Measurements from ENCODE around the gene ELOA. TPM values are rescaled to one million over a fixed set of nuclear protein-coding genes. Genes with fewer than 3 reads are reported as not detected.

ELOA gene
- total and polyA plus RNA-seq, 9 of the 15 experiments (the other 6 are each of a cell fraction or from before 2014, with no cell fraction given): 31.9 to 98.6 (median 61.3) TPM

DNA sequence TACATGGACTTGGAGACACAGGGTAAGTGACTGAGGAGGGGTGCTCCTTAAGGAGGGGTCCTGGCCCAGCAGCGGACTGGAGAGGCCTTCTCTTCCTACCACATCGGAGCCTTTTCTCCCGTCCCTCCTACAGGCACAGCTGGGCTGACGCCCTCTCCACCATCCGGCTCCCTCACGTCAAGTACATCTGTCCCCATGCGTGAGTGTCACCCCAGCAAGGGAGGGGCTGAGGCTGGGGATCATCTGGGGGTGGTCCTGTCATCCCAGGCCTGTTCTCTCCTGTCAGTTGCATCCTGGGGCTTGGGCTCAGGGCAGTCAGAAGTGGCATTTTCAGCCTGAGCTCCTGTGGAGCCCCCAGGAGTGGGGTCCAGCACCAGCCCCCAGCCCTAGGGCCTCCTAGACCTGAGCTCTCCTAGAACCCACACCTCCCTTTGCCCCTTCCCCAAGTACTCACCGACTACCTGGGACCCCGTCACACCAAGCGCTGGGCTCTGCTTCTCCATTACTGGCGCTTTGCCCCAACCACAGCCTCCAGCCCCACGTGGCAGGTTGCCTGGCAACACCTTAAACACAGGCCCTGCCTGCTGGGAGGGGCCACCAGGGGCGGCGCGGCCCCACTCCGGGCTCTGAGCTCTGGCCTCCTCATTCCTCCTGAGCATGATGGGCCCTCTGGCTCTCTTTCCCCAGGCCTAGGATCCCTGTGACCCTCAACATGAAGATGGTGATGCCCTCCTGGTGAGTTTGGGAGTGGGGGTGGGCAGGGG is 49.9 kb downstream of the ELOA start (continued):
- peak; percentile 75 for TF ChIP-seq RBM22 (IDR thresholded peaks at IDR 0.05; ENCODE audit: low read depth, low read length, poor library complexity, severe bottlenecking)
- TF ChIP-seq RAD51 (IDR thresholded peaks at IDR 0.05; ENCODE audit: borderline replicate concordance, low read depth): peak; percentile 38; the same call in 1 of the 2 replicates
- TF ChIP-seq HMG20A (CRISPR knock-in tag; conservative IDR thresholded peaks at IDR 0.05): no peak
- TF ChIP-seq, protein P1, sequence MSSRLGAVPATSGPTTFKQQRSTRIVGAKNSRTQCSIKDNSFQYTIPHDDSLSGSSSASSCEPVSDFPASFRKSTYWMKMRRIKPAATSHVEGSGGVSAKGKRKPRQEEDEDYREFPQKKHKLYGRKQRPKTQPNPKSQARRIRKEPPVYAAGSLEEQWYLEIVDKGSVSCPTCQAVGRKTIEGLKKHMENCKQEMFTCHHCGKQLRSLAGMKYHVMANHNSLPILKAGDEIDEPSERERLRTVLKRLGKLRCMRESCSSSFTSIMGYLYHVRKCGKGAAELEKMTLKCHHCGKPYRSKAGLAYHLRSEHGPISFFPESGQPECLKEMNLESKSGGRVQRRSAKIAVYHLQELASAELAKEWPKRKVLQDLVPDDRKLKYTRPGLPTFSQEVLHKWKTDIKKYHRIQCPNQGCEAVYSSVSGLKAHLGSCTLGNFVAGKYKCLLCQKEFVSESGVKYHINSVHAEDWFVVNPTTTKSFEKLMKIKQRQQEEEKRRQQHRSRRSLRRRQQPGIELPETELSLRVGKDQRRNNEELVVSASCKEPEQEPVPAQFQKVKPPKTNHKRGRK (tag; IDR thresholded peaks at IDR 0.05): no peak
- peak; percentile 34; the same call in 1 of the 2 replicates for TF ChIP-seq POLR2A (conservative IDR thresholded peaks at IDR 0.05)
- TF ChIP-seq CBFA2T3 (IDR thresholded peaks at IDR 0.05): no peak
- 0 out of 2 replicates have a peak, but pooled peaks have one; percentile 12 for TF ChIP-seq ZBTB7A (IDR thresholded peaks at IDR 0.05; ENCODE audit: borderline replicate concordance, control insufficient read depth, low read depth, low read length)
- TF ChIP-seq, protein P2, sequence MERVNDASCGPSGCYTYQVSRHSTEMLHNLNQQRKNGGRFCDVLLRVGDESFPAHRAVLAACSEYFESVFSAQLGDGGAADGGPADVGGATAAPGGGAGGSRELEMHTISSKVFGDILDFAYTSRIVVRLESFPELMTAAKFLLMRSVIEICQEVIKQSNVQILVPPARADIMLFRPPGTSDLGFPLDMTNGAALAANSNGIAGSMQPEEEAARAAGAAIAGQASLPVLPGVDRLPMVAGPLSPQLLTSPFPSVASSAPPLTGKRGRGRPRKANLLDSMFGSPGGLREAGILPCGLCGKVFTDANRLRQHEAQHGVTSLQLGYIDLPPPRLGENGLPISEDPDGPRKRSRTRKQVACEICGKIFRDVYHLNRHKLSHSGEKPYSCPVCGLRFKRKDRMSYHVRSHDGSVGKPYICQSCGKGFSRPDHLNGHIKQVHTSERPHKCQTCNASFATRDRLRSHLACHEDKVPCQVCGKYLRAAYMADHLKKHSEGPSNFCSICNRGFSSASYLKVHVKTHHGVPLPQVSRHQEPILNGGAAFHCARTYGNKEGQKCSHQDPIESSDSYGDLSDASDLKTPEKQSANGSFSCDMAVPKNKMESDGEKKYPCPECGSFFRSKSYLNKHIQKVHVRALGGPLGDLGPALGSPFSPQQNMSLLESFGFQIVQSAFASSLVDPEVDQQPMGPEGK (CRISPR knock-in tag; IDR thresholded peaks at IDR 0.05; ENCODE audit: borderline replicate concordance): no peak
- TF ChIP-seq, protein P3, sequence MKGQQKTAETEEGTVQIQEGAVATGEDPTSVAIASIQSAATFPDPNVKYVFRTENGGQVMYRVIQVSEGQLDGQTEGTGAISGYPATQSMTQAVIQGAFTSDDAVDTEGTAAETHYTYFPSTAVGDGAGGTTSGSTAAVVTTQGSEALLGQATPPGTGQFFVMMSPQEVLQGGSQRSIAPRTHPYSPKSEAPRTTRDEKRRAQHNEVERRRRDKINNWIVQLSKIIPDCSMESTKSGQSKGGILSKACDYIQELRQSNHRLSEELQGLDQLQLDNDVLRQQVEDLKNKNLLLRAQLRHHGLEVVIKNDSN (CRISPR knock-in tag; IDR thresholded peaks at IDR 0.05): peak; percentile 92
- TF ChIP-seq, protein P4, sequence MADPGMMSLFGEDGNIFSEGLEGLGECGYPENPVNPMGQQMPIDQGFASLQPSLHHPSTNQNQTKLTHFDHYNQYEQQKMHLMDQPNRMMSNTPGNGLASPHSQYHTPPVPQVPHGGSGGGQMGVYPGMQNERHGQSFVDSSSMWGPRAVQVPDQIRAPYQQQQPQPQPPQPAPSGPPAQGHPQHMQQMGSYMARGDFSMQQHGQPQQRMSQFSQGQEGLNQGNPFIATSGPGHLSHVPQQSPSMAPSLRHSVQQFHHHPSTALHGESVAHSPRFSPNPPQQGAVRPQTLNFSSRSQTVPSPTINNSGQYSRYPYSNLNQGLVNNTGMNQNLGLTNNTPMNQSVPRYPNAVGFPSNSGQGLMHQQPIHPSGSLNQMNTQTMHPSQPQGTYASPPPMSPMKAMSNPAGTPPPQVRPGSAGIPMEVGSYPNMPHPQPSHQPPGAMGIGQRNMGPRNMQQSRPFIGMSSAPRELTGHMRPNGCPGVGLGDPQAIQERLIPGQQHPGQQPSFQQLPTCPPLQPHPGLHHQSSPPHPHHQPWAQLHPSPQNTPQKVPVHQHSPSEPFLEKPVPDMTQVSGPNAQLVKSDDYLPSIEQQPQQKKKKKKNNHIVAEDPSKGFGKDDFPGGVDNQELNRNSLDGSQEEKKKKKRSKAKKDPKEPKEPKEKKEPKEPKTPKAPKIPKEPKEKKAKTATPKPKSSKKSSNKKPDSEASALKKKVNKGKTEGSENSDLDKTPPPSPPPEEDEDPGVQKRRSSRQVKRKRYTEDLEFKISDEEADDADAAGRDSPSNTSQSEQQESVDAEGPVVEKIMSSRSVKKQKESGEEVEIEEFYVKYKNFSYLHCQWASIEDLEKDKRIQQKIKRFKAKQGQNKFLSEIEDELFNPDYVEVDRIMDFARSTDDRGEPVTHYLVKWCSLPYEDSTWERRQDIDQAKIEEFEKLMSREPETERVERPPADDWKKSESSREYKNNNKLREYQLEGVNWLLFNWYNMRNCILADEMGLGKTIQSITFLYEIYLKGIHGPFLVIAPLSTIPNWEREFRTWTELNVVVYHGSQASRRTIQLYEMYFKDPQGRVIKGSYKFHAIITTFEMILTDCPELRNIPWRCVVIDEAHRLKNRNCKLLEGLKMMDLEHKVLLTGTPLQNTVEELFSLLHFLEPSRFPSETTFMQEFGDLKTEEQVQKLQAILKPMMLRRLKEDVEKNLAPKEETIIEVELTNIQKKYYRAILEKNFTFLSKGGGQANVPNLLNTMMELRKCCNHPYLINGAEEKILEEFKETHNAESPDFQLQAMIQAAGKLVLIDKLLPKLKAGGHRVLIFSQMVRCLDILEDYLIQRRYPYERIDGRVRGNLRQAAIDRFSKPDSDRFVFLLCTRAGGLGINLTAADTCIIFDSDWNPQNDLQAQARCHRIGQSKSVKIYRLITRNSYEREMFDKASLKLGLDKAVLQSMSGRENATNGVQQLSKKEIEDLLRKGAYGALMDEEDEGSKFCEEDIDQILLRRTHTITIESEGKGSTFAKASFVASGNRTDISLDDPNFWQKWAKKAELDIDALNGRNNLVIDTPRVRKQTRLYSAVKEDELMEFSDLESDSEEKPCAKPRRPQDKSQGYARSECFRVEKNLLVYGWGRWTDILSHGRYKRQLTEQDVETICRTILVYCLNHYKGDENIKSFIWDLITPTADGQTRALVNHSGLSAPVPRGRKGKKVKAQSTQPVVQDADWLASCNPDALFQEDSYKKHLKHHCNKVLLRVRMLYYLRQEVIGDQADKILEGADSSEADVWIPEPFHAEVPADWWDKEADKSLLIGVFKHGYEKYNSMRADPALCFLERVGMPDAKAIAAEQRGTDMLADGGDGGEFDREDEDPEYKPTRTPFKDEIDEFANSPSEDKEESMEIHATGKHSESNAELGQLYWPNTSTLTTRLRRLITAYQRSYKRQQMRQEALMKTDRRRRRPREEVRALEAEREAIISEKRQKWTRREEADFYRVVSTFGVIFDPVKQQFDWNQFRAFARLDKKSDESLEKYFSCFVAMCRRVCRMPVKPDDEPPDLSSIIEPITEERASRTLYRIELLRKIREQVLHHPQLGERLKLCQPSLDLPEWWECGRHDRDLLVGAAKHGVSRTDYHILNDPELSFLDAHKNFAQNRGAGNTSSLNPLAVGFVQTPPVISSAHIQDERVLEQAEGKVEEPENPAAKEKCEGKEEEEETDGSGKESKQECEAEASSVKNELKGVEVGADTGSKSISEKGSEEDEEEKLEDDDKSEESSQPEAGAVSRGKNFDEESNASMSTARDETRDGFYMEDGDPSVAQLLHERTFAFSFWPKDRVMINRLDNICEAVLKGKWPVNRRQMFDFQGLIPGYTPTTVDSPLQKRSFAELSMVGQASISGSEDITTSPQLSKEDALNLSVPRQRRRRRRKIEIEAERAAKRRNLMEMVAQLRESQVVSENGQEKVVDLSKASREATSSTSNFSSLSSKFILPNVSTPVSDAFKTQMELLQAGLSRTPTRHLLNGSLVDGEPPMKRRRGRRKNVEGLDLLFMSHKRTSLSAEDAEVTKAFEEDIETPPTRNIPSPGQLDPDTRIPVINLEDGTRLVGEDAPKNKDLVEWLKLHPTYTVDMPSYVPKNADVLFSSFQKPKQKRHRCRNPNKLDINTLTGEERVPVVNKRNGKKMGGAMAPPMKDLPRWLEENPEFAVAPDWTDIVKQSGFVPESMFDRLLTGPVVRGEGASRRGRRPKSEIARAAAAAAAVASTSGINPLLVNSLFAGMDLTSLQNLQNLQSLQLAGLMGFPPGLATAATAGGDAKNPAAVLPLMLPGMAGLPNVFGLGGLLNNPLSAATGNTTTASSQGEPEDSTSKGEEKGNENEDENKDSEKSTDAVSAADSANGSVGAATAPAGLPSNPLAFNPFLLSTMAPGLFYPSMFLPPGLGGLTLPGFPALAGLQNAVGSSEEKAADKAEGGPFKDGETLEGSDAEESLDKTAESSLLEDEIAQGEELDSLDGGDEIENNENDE (IDR thresholded peaks at IDR 0.05; ENCODE audit: low read depth, low read length): no peak
- no peak for TF ChIP-seq ZNF263 (CRISPR knock-in tag; IDR thresholded peaks at IDR 0.05; ENCODE audit: borderline replicate concordance)

Measured in K562 (cell line).